GM12878 (cell line): Measurements from ENCODE around the gene TRAPPC6A.

Experiments
- CTCF ChIP-seq, 3 experiments: IDR thresholded peaks in 2 of 3; conservative IDR thresholded peaks in 1 of 3; 2 replicates each; pipeline ENCODE4 v1.5.1; 2011; ENCODE audit warnings: low read depth in 3 of 3, low read length in 3 of 3, mild to moderate bottlenecking in 3 of 3, control low read depth in 2 of 3, moderate library complexity in 2 of 3, inconsistent platforms in 1 of 3, mixed read lengths in 1 of 3; ENCODE audit not compliant: control insufficient read depth in 2 of 3, insufficient read depth in 1 of 3; ENCODE audit errors: extremely low read depth in 1 of 3
- E2F4 ChIP-seq: IDR thresholded peaks from 2 replicates; pipeline ENCODE4 v1.6.1; 2012; ENCODE audit warnings: low read depth, low read length, improper control_type of control experiment
- EZH2 ChIP-seq: IDR thresholded peaks from 2 replicates; pipeline ENCODE4 v1.6.1; 2012; ENCODE audit warnings: low read depth, mild to moderate bottlenecking, control low read depth, inconsistent platforms, low read length, borderline replicate concordance; ENCODE audit not compliant: control insufficient read depth
- FOS ChIP-seq: IDR thresholded peaks from 3 replicates; pipeline ENCODE4 v1.6.1; 2011; ENCODE audit warnings: borderline replicate concordance; ENCODE audit not compliant: insufficient read length; ENCODE audit errors: extremely low read depth
- FOXM1 ChIP-seq: IDR thresholded peaks from 2 replicates; pipeline ENCODE4 v1.6.1; 2012; ENCODE audit warnings: low read depth, mild to moderate bottlenecking, inconsistent platforms, low read length, moderate library complexity
- PBX3 ChIP-seq: IDR thresholded peaks from 2 replicates; pipeline ENCODE4 v1.6.1; 2011; ENCODE audit warnings: mild to moderate bottlenecking, low read depth, low read length, moderate library complexity; ENCODE audit not compliant: insufficient replicate concordance
- POLR2AphosphoS5 ChIP-seq: IDR thresholded peaks from 2 replicates; pipeline ENCODE4 v1.6.1; 2011; ENCODE audit warnings: mild to moderate bottlenecking, low read length, inconsistent platforms
- RELA ChIP-seq: fragments of 450-650 bp; IDR thresholded peaks from 2 replicates; pipeline ENCODE4 v1.8.0; 2014; ENCODE audit warnings: borderline replicate concordance; ENCODE audit not compliant: partially characterized antibody
- RUNX3 ChIP-seq: IDR thresholded peaks from 2 replicates; pipeline ENCODE4 v1.6.1; 2012; ENCODE audit warnings: low read length, inconsistent platforms
- TARDBP ChIP-seq: IDR thresholded peaks from 2 replicates; pipeline ENCODE4 v1.6.1; 2016; ENCODE audit warnings: borderline replicate concordance

- no peak for TF ChIP-seq PBX3
- TF ChIP-seq TARDBP: no peak
- TF ChIP-seq CTCF (IDR thresholded peaks at IDR 0.05 in 2 of 3, conservative IDR thresholded peaks at IDR 0.05 in 1 of 3; ENCODE audit: control insufficient read depth in 2 of 3, extremely low read depth in 1 of 3, insufficient read depth in 1 of 3, low read depth in 3 of 3, low read length in 3 of 3): no peak
- no peak for TF ChIP-seq EZH2
- no peak for TF ChIP-seq FOXM1
- no peak for TF ChIP-seq FOS
- no peak for TF ChIP-seq POLR2AphosphoS5
- no peak for TF ChIP-seq E2F4
- no peak for TF ChIP-seq RUNX3
- TF ChIP-seq RELA: no peak
Measured at GRCh38 chr19:45118106-45118505, 59.9 kb downstream of the TRAPPC6A start.
